ENCODE measurements around the gene NUBP1.
"Not testable (repeated sequence)": the region's sequence is repeated elsewhere in the genome, so short reads cannot be mapped to it uniquely, and the experiment has no call there.

Gene NUBP1

DNA sequence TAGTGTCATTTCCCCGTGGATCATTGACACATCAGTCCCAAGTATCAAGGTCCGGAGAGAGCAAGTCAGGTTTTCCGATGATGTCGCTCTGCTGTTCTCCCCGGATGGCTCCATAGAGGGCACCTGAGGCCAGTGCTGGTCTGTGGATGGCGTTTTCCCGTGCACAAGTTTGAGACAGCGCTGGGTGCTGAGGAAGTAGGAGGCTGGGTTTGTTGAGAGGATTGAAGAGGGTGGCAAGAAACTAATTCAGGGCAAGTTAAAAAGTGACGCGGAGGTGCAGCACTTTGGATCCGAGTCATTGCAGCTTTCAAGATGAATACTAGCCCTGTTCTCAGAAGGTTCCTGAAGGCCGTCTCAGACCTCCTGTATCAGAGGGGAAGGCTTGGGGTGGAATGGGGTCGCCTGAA is 7.7 kb downstream of the NUBP1 start:
- DNase-seq (ENCODE audit: low read depth in 2 of 2) = no peak

DNA sequence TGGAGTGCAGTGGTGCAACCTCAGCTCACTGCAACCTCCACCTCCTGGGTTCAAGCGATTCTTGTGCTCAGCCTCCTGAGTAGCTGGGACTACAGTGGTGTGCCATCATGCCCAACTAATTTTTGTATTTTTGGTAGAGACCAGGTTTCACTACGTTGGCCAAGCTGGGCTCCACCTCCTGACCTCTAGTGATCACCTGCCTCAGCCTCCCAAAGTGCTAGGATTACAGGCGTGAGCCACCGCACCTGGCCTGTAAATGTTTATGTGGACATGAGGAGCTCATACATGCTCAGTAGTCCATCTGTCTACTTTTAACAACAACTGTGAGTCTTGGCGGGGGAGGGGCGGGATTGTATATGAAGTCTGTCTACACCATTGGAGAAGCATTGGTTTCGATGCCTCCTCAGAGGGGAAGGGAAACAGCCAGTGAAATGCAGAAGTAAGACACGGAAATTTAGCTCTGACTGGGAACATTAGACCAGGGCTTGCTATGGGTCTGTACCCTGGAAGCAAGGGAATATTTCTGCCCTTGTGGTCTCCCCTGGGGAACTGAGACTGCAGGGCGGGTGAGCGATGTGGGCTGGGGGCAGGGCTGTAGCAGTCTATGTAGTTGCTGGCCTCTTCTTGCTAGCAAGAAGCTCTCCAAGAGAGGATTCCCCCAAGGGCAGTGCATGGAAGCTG is 9.3 kb downstream of the NUBP1 start:
- DNase-seq (ENCODE audit: low read depth in 2 of 2) = no peak

DNA sequence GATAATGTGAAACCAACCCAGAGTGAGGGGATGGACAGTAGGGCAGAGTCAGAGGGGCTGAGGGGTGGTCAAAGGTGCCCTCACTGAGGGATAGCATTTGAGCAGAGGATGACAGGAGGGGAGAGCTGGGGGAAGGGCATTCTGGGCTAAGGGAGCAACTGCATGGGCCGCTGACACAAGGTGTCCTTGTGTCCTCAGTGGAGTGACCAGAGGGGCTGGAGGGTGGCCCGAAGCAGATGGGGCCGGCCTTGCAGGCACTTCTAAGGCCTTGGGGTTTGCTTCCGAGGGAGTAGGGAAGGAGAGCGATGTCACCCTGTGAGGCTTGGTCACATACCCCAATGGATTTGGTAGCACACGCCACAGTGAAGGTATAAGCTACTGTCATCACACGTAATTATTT is 10.0 kb downstream of the NUBP1 start:
- no peak for DNase-seq (ENCODE audit: low read depth in 2 of 2)

DNA sequence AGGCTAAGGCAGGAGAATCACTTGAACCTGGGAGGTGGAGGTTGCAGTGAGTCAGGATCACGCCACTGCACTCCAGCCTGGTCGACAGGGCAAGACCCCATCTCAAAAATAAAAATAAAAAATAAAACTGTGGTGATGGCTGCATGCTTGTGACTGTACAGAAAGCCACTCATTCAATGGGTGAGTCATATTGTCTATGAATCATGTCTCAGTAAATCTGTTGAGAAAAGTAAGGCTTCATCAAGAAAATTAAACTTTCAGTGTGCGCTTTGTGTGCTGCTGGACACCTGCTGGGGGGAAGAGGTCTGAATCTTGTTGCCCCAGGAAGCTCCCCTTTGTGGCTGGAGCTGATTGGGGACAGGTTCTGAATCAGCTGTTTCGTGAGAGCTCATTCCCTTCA is 11.3 kb downstream of the NUBP1 start:
- DNase-seq (ENCODE audit: low read depth in 2 of 2) = no peak

DNA sequence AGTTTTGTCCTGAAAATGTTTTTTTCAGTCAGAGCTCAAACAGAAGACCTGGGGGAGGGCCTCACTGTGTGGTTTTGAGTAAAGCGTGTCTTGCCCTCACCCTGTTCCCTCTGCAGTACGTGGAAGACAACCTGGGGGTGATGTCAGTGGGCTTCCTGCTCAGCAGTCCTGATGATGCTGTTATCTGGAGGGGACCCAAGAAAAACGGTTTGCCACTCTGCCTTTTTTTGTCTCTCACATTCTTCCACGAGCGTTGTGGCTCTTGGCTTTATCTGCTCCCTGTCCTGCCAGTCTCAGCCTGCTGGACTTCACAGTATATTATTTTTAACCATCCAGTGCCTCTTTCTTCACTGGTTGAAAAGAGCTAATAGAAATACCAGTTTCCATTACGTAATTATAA is 12.9 kb downstream of the NUBP1 start:
- DNase-seq (ENCODE audit: low read depth in 2 of 2) = no peak

DNA sequence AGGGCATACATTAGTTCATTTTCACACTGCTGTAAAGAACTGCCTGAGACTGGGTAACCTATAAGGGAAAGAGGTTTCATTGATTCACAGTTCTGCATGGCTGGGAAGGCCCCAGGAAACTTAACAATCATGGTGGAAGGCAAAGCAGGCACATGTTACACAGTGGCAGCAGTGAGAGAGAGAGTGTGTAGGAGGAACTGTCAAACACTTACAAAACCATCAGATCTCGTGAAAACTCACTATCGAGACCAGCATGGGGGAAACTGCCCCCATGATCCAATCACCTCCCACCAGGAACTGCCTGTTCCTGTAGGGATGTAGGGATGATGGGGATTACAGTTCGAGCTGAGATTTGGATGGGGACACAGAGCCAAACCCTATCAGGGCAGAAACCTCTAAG is 17.2 kb downstream of the NUBP1 start:
- no peak for DNase-seq (ENCODE audit: low read depth in 2 of 2)

DNA sequence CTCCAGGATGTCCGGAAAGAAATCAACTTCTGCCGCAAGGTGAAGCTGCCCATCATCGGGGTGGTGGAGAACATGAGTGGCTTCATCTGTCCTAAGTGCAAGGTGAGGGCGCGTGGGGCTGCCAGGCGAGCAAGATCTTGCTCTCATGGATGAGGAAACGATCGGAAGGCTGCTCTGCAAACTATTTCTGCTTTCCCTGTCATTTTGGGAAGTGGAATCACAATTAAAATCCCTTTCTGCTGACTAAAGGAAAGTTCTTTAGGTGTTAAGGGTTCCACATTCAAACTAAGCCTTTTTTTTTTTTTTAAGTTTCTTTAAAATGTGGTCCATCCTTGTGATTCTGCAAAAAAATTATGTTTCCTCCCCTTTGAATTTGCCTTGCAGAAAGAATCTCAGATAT is 17.7 kb downstream of the NUBP1 start:
- no peak for DNase-seq (ENCODE audit: low read depth in 2 of 2)

DNA sequence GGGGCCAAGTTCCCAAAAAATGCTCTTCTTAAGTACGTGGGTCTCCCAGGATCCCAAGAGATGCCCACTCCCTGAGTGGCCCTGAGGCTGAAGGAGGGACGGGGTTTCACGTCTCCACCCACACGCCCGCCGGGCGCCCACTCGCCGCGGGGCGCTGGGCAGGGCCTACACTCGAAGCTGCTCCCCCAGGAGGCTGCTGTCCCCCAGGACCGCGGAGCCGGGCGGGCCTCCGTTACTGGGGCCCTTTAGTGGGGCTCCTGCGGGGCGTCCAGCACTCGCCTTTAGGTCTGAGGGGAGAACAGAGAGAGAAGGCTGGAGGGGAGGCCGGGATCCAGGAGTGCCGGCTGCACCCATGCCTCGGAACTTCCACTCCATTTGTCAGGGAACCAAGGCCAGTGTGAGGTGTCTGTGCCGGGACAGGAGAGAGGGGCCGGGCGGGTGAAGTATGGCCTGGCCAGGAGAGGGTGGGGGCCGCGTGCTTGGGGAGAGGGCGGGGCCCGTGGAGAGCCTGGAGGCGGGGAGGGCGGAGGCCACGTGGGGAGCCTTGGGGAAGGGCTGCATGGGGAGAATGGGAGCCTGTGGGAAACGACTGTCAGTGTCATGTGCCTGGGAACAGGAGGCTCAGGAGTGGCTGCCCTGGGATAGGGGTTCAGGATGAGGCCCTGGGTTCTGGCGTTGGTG is 18.8 kb downstream of the NUBP1 start:
- no peak for DNase-seq (ENCODE audit: low read depth in 2 of 2)

DNA sequence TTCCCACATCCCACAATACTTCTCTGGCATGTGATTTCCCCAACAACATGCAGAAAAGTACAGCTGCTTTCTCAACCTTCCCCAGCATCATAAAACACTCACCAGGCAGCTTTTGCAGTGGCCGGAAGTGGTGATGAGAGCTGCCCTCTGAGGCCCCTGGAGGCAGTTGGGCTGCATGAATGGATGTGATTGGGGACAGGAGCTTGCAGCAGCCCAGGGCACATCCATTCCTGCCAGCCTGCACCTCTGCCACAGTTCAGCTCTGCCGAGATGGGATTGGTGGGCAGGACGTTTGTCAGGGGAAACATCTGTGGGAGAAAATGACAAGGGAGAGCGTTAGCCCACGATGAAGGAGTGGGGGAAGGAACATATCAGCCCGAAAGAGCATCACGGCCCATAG is 19.8 kb downstream of the NUBP1 start:
- DNase-seq (ENCODE audit: low read depth in 2 of 2) = no peak

DNA sequence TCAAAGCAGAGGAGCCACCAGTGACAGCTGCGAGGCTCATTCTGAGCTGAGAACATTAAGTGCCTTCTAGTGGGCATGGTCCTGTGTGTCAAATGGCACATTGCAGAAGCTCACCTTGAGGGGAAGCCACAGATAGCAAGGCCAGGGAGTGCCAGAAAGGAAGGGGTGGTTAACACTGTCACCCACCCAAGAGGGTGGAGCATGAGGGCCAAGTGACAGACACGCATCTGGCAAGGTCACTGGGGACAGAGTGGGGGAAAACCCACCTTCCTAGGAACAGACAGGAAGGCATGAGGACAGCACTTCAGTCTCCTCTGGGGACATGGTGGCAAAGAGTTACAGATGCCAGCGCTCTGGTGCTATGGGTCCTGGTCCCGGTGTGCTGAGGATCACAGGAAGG is 22.1 kb downstream of the NUBP1 start:
- no peak for DNase-seq (ENCODE audit: low read depth in 2 of 2)

DNA sequence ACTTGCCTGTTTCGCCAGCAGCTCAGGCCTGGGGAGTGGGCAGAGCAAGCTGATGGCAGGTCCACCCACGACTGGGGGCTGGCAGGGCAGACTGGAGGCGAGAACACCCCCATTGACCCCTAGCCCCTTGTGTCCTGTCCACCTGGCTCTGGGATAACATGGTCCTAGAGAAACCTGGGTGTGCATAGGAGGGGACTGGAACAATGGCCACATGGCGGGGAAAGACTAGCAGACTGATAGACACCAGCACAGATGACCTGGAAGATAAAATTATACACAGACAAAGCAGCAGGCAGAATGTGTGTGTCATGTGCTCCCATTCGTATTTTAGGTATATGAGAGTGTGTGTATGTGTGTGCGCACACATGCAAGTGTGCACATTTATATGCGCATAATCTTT is 23.5 kb downstream of the NUBP1 start:
- DNase-seq (ENCODE audit: low read depth in 2 of 2) = no peak

DNA sequence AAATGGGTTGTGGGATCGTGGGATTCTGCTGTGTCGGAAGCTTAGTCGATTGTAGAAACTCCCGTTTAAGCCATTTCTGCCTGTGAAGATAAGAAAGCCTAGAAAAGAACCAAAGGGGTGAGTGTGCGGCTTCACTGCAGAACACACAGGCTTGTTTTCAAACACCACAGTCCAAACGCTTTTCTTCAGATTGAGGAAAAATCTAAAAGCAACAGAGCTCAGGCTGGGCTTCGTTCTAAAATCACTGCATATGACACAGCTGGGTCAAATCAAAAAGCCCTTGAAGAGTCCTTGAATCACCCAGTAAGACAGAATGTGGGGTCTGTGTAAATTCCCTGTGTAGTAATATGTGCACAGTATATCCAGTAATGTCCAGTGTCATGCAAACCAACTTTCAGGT is 25.7 kb downstream of the NUBP1 start:
- no peak for DNase-seq (ENCODE audit: low read depth in 2 of 2)

DNA sequence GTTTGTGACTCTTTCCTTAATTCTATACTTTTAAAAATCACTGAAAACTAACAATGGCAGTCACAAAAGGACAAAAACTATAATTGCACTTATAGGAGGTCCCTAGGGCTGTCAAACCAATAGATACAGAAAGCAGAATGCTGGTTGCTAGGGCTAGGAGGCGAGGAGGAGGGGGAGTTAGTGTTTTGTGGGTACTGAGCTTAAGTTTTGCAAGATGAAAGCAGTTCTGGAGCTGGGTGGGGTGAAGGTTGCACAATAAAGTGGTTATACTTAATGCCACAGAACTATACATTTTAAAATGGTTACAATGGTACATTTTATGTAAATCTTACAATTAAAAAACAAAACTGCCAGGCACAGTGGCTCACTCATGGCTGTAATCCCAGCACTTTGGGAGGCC is 27.3 kb downstream of the NUBP1 start:
- DNase-seq (ENCODE audit: low read depth in 2 of 2) = no peak

DNA sequence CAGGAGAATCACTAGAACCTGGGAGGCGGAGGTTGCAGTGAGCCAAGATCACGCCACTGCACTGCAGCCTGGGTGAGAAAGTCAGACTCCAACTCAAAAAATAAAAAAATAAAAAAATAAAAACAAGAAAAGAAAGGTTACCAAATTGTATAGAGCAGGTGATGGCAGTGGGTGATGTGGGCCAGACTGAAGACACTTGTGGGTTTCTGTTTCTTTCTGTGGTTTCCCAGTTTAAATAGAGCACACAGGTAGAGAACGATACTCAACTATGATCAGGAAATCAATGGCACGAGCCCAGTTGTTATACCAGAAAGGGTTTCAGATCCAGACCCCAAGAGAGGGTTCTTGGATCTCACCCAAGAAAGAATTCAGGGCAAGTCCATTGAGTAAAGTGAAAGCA is 32.6 kb downstream of the NUBP1 start:
- DNase-seq (ENCODE audit: low read depth in 2 of 2) = no peak

DNA sequence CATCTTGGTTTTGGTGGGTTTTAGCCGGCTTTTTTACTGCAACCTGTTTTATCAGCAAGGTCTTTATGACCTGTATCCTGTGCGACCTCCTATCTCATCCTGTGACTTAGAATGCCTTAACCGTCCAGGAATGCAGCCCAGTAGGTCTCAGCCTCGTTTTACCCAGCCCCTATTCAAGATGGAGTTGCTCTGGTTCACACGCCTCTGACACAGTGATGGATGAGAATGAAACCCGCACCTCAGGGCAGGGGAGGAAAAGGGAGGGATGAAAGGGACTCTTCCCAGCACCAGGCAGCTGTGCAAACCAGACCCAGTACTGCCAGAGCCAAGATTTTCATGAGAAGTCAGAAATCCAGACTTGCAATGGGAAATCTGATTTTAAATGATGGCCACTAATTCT is 33.3 kb downstream of the NUBP1 start:
- not testable (repeated sequence) for DNase-seq (ENCODE audit: low read depth in 2 of 2)

DNA sequence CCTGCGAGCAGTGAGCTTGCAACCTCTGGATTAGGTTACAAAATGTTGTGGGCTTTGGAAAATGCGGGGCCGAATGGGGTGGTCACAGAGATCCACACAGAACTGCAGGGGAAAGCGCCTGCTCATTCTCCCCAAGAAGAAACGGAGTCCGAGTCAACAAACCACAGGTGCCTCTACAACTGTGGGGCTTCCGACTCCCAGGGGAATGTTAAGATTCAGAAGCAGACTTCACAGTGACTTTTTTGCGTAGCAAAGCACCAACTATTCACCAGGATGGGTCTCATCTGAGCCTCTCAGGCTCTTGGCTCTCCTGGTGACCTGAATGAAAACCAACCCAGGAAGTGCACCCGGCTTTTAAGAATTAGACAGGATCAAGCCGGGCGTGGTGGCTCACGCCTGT is 33.7 kb downstream of the NUBP1 start:
- no peak for DNase-seq (ENCODE audit: low read depth in 2 of 2)

DNA sequence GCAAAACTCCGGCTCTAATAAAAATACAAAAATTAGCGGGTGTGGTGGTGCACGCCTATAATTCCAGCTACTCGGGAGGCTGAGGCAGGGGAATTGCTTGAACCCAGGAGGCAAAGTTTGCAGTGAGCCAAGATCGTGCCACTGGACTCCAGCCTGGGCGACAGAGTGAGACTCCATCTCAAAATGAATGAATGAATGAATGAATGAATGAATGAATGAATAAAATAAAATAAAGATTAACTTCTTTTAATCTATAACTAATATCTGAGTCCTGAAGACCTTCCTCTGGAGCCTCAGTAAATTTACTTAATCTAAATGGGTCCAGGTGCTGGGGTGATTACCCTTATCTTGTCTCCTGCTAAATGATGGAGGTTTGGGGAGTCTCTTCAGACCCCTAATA is 36.3 kb downstream of the NUBP1 start:
- DNase-seq (ENCODE audit: low read depth in 2 of 2) = not testable (repeated sequence)

DNA sequence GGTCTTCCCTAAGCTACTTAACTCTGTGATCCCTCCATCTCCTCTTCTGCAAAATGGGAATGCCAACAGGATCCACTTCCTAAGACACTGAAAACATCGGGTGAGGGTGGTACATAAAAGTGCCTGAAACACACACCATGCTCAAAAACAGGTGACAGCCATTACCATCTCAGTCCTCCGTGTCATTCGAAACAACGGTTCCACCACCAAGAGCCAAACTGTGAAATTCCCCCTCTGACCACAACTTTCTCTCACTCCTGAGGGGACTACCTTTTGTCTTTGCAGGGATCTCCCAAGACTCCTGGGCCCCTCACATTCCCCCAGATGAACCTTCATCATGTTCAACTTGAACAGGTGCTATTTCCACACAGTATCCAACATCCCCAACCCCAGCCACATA is 37.0 kb downstream of the NUBP1 start:
- no peak for DNase-seq (ENCODE audit: low read depth in 2 of 2)

DNA sequence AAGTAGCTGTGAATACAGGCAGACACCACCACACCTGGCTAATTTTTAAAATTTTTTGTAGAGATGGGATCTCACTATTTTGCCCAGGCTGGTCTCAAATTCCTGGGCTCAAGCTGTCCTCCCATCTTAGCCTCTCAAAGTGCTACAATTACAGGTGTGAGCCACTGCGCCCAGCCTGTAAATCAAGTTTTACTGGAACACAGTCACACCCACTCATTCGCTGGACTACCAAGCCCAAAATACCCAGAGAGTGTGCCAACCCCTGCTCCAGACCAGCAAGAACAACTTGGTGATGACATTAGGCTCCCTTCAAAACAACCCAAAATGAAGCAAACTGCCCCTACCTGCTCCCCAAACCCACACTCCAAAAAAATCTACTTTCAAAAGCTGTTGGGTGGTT is 39.0 kb downstream of the NUBP1 start:
- no peak for DNase-seq (ENCODE audit: low read depth in 2 of 2)

DNA sequence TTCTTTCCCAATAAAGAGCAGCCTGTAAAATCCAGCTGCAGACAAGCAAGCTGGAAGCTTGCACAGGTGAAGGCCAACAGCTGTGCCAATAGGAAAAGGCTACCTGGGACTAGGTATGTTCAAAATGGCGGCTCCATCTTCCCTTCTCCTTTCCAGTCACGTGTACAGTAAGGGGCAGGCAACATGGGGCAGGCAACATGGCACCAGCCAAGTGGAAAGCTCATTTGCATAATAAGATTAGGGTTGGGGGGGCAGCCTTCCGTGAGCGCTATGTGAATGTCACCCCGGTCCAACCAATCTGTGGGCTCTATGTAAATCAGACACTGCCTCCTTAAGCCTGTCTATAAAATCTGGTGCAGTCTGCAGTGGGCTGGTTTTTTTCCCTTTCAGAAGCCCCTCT is 43.7 kb downstream of the NUBP1 start:
- DNase-seq (ENCODE audit: low read depth in 2 of 2) = no peak

DNA sequence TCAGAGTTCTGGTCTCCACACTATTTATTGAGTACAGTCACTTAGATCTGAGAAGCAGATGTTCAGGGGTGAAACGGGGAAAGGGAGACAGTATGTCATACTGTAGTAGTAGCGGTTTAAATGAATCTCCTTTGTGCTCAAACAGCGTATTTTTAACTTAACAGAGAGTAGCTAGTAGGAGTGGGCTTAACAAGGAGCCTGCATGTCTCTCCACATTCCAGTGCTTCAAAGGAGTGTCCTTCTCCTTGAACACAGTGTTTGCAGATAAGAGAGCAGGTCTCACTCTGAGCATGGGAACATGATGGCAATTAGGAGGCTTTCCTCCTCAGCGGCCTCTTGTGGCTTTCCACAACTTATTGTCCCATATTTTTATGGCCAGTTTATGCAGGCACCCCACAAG is 45.0 kb downstream of the NUBP1 start:
- not testable (repeated sequence) for DNase-seq (ENCODE audit: low read depth in 2 of 2)

DNA sequence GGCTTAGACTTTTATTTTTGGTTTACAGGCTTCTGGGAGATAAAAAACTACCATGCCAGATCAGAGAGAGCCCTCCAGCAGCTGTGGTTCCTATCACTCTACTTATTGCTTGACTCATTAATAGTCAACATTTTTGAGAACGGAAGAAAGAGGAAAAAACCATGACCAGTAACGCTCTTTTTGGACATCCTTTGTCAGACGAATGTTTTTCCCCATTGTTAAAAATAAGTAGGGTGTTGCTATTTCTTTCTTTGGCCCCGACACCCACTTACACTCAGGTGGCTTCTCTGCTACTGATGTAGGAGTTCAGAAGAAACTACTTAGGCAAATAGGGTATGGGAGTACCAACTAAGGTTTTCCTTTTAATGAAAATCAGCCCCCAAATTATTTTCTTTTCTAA is 47.4 kb downstream of the NUBP1 start:
- DNase-seq (ENCODE audit: low read depth in 2 of 2) = no peak

DNA sequence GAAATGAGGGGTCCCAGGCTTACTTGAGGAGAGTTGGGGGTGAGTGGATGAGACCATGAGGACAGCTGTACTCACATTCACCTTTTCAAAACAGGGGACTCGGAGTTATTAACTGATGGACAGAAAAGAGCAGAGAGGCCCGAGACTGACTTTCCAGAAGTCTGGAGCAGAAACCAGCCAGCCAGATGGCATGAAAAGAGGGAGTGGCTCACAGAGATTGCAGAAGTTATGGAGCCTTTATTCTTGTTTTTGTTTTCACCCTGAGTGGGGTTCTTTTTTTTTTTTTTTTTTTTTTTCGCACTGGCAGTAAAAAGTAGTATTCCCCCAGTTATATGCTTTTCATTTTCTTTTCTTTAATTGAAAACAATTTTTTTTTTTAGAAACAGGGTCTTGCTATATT is 56.1 kb downstream of the NUBP1 start:
- DNase-seq (ENCODE audit: low read depth in 2 of 2) = no peak

DNA sequence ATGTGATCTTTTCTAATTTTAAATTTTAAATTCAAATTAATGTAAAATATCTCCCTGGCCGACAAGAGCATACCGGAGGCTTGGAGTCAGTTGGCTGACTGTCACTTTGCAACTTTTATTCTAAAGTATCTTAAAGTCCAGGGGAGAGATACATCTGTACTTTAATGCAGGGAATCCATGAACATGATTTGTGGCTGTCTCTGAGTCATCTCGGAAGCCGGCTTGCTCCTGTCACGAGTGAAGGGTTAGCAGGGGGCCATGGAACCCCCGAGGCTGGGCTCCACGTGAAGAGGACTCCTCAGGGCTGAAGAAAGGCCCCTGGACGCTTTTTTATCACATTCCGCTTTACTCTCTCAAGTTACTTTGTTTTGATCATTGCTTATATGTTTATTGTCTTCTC is 61.7 kb downstream of the NUBP1 start:
- DNase-seq (ENCODE audit: low read depth in 2 of 2) = no peak
